Liver (tissue), 9 donors: ENCODE measurements around the gene RETN. TPM values are rescaled to one million over a fixed set of nuclear protein-coding genes. Genes with fewer than 3 reads are reported as not detected.

ENCODE experiments used
- DNase-seq: peaks from one replicate; pipeline ENCODE4 v3.0.0-alpha.2; 2017; ENCODE audit warnings: low spot score
- H3K27ac ChIP-seq, 2 donors: one replicate each; pipeline ENCODE4 v1.7.0; 2013; ENCODE audit warnings: inconsistent platforms in 2 of 2, low read length in 2 of 2, control low read depth in 1 of 2, low read depth in 1 of 2, mild to moderate bottlenecking in 1 of 2
- H3K27me3 ChIP-seq, 4 donors: one replicate each; pipeline versions ENCODE4 v1.6.1 to v1.7.0; 2013; ENCODE audit warnings: low read length in 3 of 4, inconsistent platforms in 1 of 4, mild to moderate bottlenecking in 1 of 4, moderate library complexity in 1 of 4; ENCODE audit not compliant: control insufficient read depth in 4 of 4, insufficient read depth in 4 of 4
- H3K36me3 ChIP-seq, 4 donors: one replicate each; pipeline versions ENCODE4 v1.6.1 to v1.7.0; 2013; ENCODE audit warnings: low read length in 3 of 4, mild to moderate bottlenecking in 3 of 4, low read depth in 1 of 4, moderate library complexity in 1 of 4; ENCODE audit not compliant: control insufficient read depth in 4 of 4, insufficient read depth in 3 of 4
- H3K4me1 ChIP-seq, 4 donors: one replicate each; pipeline versions ENCODE4 v1.6.1 to v1.7.0; 2013; ENCODE audit warnings: low read length in 3 of 4, mild to moderate bottlenecking in 3 of 4, moderate library complexity in 1 of 4; ENCODE audit not compliant: control insufficient read depth in 4 of 4, insufficient read depth in 4 of 4
- H3K4me3 ChIP-seq, 3 donors: one replicate each; pipeline versions ENCODE4 v1.6.1 to v1.7.0; 2013; ENCODE audit warnings: low read length in 3 of 3, control low read depth in 1 of 3, low read depth in 1 of 3, mild to moderate bottlenecking in 1 of 3
- H3K9ac ChIP-seq, 2 donors: one replicate each; pipeline ENCODE4 v1.7.0; 2013; ENCODE audit warnings: low read length in 2 of 2, mild to moderate bottlenecking in 2 of 2, moderate library complexity in 2 of 2, control low read depth in 1 of 2, low read depth in 1 of 2
- H3K9me3 ChIP-seq, 4 donors: one replicate each; pipeline versions ENCODE4 v1.6.1 to v1.7.0; 2013; ENCODE audit warnings: low read length in 3 of 4; ENCODE audit not compliant: control insufficient read depth in 4 of 4
- ATF3 ChIP-seq: IDR thresholded peaks from 2 replicates; pipeline ENCODE4 v1.6.1; 2016; ENCODE audit warnings: antibody characterized with exemption
- CTCF ChIP-seq: fragments of 150-350 bp; IDR thresholded peaks from 2 replicates; pipeline ENCODE4 v1.5.1; 2017; ENCODE audit warnings: improper control_type of control experiment, low read depth, low read length; ENCODE audit not compliant: missing input control
- EGR1 ChIP-seq, 2 donors: IDR thresholded peaks; 2 replicates each; pipeline ENCODE4 v1.6.1; 2016 to 2018; ENCODE audit warnings: antibody characterized with exemption in 2 of 2, low read depth in 2 of 2
- FOXA1 ChIP-seq: IDR thresholded peaks from 2 replicates; pipeline ENCODE4 v1.6.1; 2016; ENCODE audit warnings: antibody characterized with exemption
- FOXA2 ChIP-seq: IDR thresholded peaks from 2 replicates; pipeline ENCODE4 v1.6.1; 2016; ENCODE audit warnings: antibody characterized with exemption
- GABPA ChIP-seq, 2 donors: IDR thresholded peaks in 1 of 2; conservative IDR thresholded peaks in 1 of 2; 2 replicates each; pipeline ENCODE4 v1.6.1; 2016; ENCODE audit warnings: antibody characterized with exemption in 2 of 2, mild to moderate bottlenecking in 1 of 2, moderate library complexity in 1 of 2
- HNF4A ChIP-seq, 2 donors: conservative IDR thresholded peaks; 2 replicates each; pipeline ENCODE4 v1.6.1; 2016; ENCODE audit warnings: antibody characterized with exemption in 2 of 2, mild to moderate bottlenecking in 2 of 2
- HNF4G ChIP-seq: IDR thresholded peaks from 2 replicates; pipeline ENCODE4 v1.6.1; 2016; ENCODE audit warnings: antibody characterized with exemption
- JUND ChIP-seq, 2 donors: IDR thresholded peaks; 2 replicates each; pipeline ENCODE4 v1.6.1; 2016; ENCODE audit warnings: antibody characterized with exemption in 2 of 2
- NR2F2 ChIP-seq: IDR thresholded peaks from 2 replicates; pipeline ENCODE4 v1.6.1; 2016; ENCODE audit warnings: antibody characterized with exemption
- RXRA ChIP-seq, 2 donors: IDR thresholded peaks; 2 replicates each; pipeline ENCODE4 v1.6.1; 2017 to 2018; ENCODE audit warnings: antibody characterized with exemption in 2 of 2, mild to moderate bottlenecking in 1 of 2
- SP1 ChIP-seq: IDR thresholded peaks from 2 replicates; pipeline ENCODE4 v1.6.1; 2018; ENCODE audit warnings: antibody characterized with exemption, mild to moderate bottlenecking
- TAF1 ChIP-seq: conservative IDR thresholded peaks from 2 replicates; pipeline ENCODE4 v1.6.1; 2016; ENCODE audit warnings: antibody characterized with exemption, mild to moderate bottlenecking
- YY1 ChIP-seq: IDR thresholded peaks from 2 replicates; pipeline ENCODE4 v1.6.1; 2016; ENCODE audit warnings: antibody characterized with exemption, mild to moderate bottlenecking
- WGBS: extraction: QIAGEN DNeasy Blood & Tissue Kit; methylation state at CpG from one replicate; pipeline ENCODE4 v1.1.7; 2013; 5-methylcytosine and 5-hydroxymethylcytosine counted together
- polyA plus RNA-seq, 2 donors: library from polyadenylated mRNA; stranded (reverse) in 1 of 2; unstranded in 1 of 2; fragments of 200-250 nt in 1 of 2; fragments of >200 nt in 1 of 2; fragmentation: Nextera tagmentation in 1 of 2; extraction: Ambion mirVana in 1 of 2; gene quantifications; one replicate each; pipeline versions ENCODE4 v1.2.1 to v1.2.3, GENCODE V29; 2013 to 2015
- total RNA-seq, 2 donors: library from RNA; depleted of rRNA; stranded (reverse); fragments of >200 nt; gene quantifications; one replicate each; pipeline ENCODE4 v1.2.3, GENCODE V29; 2014
- TF ChIP-seq, protein P1 (sequence below): IDR thresholded peaks from 2 replicates; pipeline ENCODE4 v1.6.1; 2016; ENCODE audit warnings: antibody characterized with exemption, mild to moderate bottlenecking
- TF ChIP-seq, protein P2 (sequence below): IDR thresholded peaks from 2 replicates; pipeline ENCODE4 v1.6.1; 2016; ENCODE audit warnings: antibody characterized with exemption
- donor health status: healthy.
- donor health status: healthy.
- donor health status: healthy.
- donor health status: healthy.
- donor health status: healthy.

Gene RETN
- total and polyA plus RNA-seq, 4 donors: 1.9 to 11.5 TPM; not detected in 2

- H3K9ac ChIP-seq: no peak overlapping the region
- H3K36me3 ChIP-seq: peaks cover 0 to 6% (median 0%) of the 10 kb centered on the region in 4 donors
- 94% methylated on average over 40 of the region's 40 CpGs for WGBS
- TF ChIP-seq CTCF: no peak
- TF ChIP-seq NR2F2: no peak
- TF ChIP-seq GABPA (IDR thresholded peaks at IDR 0.05 in 1 of 2, conservative IDR thresholded peaks at IDR 0.05 in 1 of 2): no peak
- no peak for TF ChIP-seq SP1
- TF ChIP-seq FOXA2: no peak
- no peak for TF ChIP-seq FOXA1
- TF ChIP-seq, protein P1, sequence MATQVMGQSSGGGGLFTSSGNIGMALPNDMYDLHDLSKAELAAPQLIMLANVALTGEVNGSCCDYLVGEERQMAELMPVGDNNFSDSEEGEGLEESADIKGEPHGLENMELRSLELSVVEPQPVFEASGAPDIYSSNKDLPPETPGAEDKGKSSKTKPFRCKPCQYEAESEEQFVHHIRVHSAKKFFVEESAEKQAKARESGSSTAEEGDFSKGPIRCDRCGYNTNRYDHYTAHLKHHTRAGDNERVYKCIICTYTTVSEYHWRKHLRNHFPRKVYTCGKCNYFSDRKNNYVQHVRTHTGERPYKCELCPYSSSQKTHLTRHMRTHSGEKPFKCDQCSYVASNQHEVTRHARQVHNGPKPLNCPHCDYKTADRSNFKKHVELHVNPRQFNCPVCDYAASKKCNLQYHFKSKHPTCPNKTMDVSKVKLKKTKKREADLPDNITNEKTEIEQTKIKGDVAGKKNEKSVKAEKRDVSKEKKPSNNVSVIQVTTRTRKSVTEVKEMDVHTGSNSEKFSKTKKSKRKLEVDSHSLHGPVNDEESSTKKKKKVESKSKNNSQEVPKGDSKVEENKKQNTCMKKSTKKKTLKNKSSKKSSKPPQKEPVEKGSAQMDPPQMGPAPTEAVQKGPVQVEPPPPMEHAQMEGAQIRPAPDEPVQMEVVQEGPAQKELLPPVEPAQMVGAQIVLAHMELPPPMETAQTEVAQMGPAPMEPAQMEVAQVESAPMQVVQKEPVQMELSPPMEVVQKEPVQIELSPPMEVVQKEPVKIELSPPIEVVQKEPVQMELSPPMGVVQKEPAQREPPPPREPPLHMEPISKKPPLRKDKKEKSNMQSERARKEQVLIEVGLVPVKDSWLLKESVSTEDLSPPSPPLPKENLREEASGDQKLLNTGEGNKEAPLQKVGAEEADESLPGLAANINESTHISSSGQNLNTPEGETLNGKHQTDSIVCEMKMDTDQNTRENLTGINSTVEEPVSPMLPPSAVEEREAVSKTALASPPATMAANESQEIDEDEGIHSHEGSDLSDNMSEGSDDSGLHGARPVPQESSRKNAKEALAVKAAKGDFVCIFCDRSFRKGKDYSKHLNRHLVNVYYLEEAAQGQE: no peak
- no peak for TF ChIP-seq RXRA (IDR thresholded peaks at IDR 0.05)
- no peak for TF ChIP-seq JUND (IDR thresholded peaks at IDR 0.05)
- H3K27me3 ChIP-seq: no peaks in the 10 kb centered on the region
- DNase-seq: no peak
- H3K9me3 ChIP-seq: no peaks in the 10 kb centered on the region
- peaks cover 15 to 48% (median 37%) of the 10 kb centered on the region in 4 donors for H3K4me1 ChIP-seq
- H3K27ac ChIP-seq: no peak overlapping the region
- H3K4me3 ChIP-seq: no peak overlapping the region
These were observed 36.3 kb upstream of the RETN start for GRCh38 chr19:7632340-7633203.

DNA sequence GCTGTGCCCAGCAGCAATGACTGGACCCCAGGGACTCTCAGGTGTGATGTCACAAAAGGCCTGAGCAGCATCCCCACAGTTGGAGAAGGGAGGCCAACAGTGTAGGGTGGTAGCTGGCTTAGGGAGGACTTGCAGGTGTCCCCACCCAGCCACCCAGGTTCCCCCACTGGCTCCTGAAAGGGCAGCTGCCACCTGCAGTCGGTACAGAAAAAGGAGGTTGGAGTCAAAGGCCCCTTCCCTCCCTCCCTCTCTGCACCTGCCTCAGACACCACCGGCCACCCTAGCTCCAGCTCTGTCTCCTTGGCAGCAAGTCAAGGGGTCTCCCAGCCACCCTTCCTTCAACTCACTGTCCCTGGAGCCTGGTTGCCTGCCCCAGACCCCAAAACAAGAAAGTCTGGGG lies 35.2 kb upstream of the RETN start, which contains the start of gene PCP2:
PCP2 (minus strand) TSS at position 22 of the 400 bp plus-strand sequence. CDS start 262 bp downstream, outside the sequence.
- TF ChIP-seq YY1: no peak
- TF ChIP-seq, protein P1: no peak
- no peak for TF ChIP-seq GABPA (IDR thresholded peaks at IDR 0.05 in 1 of 2, conservative IDR thresholded peaks at IDR 0.05 in 1 of 2)
- no peak for TF ChIP-seq TAF1
- TF ChIP-seq, protein P2, sequence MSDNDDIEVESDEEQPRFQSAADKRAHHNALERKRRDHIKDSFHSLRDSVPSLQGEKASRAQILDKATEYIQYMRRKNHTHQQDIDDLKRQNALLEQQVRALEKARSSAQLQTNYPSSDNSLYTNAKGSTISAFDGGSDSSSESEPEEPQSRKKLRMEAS: no peak
- no peak for TF ChIP-seq HNF4G
- no peak for TF ChIP-seq EGR1 (IDR thresholded peaks at IDR 0.05; ENCODE audit: low read depth in 2 of 2)
- no peak for TF ChIP-seq HNF4A (conservative IDR thresholded peaks at IDR 0.05)
- TF ChIP-seq JUND (IDR thresholded peaks at IDR 0.05): no peak
- TF ChIP-seq ATF3: no peak
- no peak for TF ChIP-seq FOXA1
- no peak for TF ChIP-seq SP1
- H3K9me3 ChIP-seq: no peaks in the 10 kb centered on the region
- peaks cover 0 to 6% (median 0%) of the 10 kb centered on the region in 4 donors for H3K36me3 ChIP-seq
- H3K27me3 ChIP-seq: no peaks in the 10 kb centered on the region
- DNase-seq: no peak
- no peak within 1 kb of the TSS for H3K9ac ChIP-seq
- 63% methylated on average over 2 of the region's 2 CpGs for WGBS
- no peak within 1 kb of the TSS for H3K4me3 ChIP-seq
- H3K4me1 ChIP-seq: peaks cover 8 to 42% (median 30%) of the 10 kb centered on the region in 4 donors
- no peak within 1 kb of the TSS for H3K27ac ChIP-seq
